Measurements from ENCODE around the gene C1RL.
"Not testable (repeated sequence)": the region's sequence is repeated elsewhere in the genome, so short reads cannot be mapped to it uniquely, and the experiment has no call there.

DNA sequence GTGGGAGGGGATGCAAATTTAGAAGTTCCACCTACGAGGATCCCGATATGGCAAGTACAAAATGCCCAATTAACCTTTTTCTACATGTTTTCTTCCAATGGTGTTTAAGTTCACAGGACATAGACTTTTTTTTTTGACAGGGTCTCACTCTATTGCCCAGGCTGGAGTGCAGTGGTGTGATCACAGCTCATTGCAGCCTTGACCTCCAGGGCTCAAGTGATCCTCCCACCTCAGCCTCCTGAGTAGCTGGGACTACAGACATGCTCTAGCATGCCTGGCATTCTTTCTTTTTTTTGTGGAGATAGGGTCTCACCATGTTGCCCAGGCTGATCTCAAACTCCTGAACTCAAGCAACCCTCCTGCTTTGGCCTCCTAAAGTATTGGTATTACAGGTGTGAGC, 53.3 kb downstream of the C1RL start:
- TF ChIP-seq, protein P1, sequence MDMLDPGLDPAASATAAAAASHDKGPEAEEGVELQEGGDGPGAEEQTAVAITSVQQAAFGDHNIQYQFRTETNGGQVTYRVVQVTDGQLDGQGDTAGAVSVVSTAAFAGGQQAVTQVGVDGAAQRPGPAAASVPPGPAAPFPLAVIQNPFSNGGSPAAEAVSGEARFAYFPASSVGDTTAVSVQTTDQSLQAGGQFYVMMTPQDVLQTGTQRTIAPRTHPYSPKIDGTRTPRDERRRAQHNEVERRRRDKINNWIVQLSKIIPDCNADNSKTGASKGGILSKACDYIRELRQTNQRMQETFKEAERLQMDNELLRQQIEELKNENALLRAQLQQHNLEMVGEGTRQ (IDR thresholded peaks at IDR 0.05; ENCODE audit: low read depth, low read length): not testable (repeated sequence)
- TF ChIP-seq, protein P2, sequence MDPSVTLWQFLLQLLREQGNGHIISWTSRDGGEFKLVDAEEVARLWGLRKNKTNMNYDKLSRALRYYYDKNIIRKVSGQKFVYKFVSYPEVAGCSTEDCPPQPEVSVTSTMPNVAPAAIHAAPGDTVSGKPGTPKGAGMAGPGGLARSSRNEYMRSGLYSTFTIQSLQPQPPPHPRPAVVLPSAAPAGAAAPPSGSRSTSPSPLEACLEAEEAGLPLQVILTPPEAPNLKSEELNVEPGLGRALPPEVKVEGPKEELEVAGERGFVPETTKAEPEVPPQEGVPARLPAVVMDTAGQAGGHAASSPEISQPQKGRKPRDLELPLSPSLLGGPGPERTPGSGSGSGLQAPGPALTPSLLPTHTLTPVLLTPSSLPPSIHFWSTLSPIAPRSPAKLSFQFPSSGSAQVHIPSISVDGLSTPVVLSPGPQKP (IDR thresholded peaks at IDR 0.05; ENCODE audit: borderline replicate concordance, low read depth, low read length): not testable (repeated sequence)
- TF ChIP-seq POLR2A (IDR thresholded peaks at IDR 0.05; ENCODE audit: low read depth, low read length); MAFK (IDR thresholded peaks at IDR 0.05; ENCODE audit: low read depth, low read length); RFX5 (IDR thresholded peaks at IDR 0.05; ENCODE audit: low read depth, low read length); RCOR1 (IDR thresholded peaks at IDR 0.05; ENCODE audit: insufficient replicate concordance, low read length); RAD21 (IDR thresholded peaks at IDR 0.05; ENCODE audit: low read length); SMC3 (IDR thresholded peaks at IDR 0.05; ENCODE audit: low read depth, low read length); MXI1 (IDR thresholded peaks at IDR 0.05; ENCODE audit: borderline replicate concordance, low read depth, low read length): not testable (repeated sequence)
- TF ChIP-seq, protein P3, sequence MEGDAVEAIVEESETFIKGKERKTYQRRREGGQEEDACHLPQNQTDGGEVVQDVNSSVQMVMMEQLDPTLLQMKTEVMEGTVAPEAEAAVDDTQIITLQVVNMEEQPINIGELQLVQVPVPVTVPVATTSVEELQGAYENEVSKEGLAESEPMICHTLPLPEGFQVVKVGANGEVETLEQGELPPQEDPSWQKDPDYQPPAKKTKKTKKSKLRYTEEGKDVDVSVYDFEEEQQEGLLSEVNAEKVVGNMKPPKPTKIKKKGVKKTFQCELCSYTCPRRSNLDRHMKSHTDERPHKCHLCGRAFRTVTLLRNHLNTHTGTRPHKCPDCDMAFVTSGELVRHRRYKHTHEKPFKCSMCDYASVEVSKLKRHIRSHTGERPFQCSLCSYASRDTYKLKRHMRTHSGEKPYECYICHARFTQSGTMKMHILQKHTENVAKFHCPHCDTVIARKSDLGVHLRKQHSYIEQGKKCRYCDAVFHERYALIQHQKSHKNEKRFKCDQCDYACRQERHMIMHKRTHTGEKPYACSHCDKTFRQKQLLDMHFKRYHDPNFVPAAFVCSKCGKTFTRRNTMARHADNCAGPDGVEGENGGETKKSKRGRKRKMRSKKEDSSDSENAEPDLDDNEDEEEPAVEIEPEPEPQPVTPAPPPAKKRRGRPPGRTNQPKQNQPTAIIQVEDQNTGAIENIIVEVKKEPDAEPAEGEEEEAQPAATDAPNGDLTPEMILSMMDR (conservative IDR thresholded peaks at IDR 0.05; ENCODE audit: low read depth, low read length): not testable (repeated sequence)

Data from IMR-90 (cell line).